OCI-LY7 (cell line): ENCODE data around the gene WNT1. TPM values are rescaled to one million over a fixed set of nuclear protein-coding genes. Genes with fewer than 3 reads are reported as not detected.

ENCODE experiments used
- BruUV-seq: library from RNA; stranded (reverse); fragments of 400-500 nt; replicated peaks from 2 replicates; lab custom pipeline; 2021; lab: Mats Ljungman, UMichigan
- CTCF ChIA-PET: fragments of 300-600 bp; sonication (Branson Sonifier 250); formaldehyde crosslinking; loops from one replicate; lab custom pipeline; 2022; ENCODE audit warnings: antibody characterized with exemption; ENCODE audit not compliant: unreplicated experiment; lab: Charles Lee
- POLR2A ChIA-PET: fragments of 300-600 bp; sonication (Branson Sonifier 250); formaldehyde crosslinking; loops from one replicate; lab custom pipeline; 2022; ENCODE audit warnings: antibody characterized with exemption; lab: Charles Lee
- DNase-seq: peaks from one replicate; pipeline ENCODE4 v3.0.0-alpha.2; 2015; ENCODE audit warnings: low spot score
- H2AFZ ChIP-seq: fragments of 200-600 bp; sonication (generic), shearing (Covaris generic); 2 replicates; pipeline ENCODE4 v1.6.1; 2014; ENCODE audit warnings: mild to moderate bottlenecking, antibody characterized with exemption, low read length, moderate library complexity
- H3K27ac ChIP-seq: fragments of 200-600 bp; sonication (generic); 2 replicates; pipeline ENCODE4 v1.5.1; 2014; ENCODE audit warnings: mixed run types, low read depth, mild to moderate bottlenecking, moderate library complexity, low read length, inconsistent platforms; ENCODE audit not compliant: poor library complexity, severe bottlenecking
- H3K36me3 ChIP-seq: fragments of 200-600 bp; sonication (generic); 2 replicates; pipeline ENCODE4 v1.6.1; 2014; ENCODE audit warnings: mild to moderate bottlenecking, antibody characterized with exemption, low read length, moderate library complexity, mixed read lengths; ENCODE audit not compliant: insufficient read depth
- H3K4me1 ChIP-seq: fragments of 200-600 bp; sonication (generic); 2 replicates; pipeline ENCODE4 v1.5.1; 2014; ENCODE audit warnings: mild to moderate bottlenecking, low read length; ENCODE audit not compliant: insufficient read depth, poor library complexity, severe bottlenecking
- H3K4me2 ChIP-seq: fragments of 200-600 bp; sonication (generic); 2 replicates; pipeline ENCODE4 v1.6.1; 2014; ENCODE audit warnings: mild to moderate bottlenecking, low read length
- H3K4me3 ChIP-seq: fragments of 200-600 bp; sonication (generic); 2 replicates; pipeline ENCODE4 v1.5.1; 2014; ENCODE audit warnings: mild to moderate bottlenecking, low read depth, low read length; ENCODE audit not compliant: poor library complexity, severe bottlenecking
- H3K79me2 ChIP-seq: fragments of 200-600 bp; sonication (generic); 2 replicates; pipeline ENCODE4 v1.6.1; 2016; ENCODE audit warnings: low read depth, mild to moderate bottlenecking, low read length, moderate library complexity, mixed read lengths; ENCODE audit not compliant: insufficient read depth
- H3K9me2 ChIP-seq: fragments of 200-600 bp; sonication (generic); 2 replicates; pipeline ENCODE4 v1.6.1; 2016; ENCODE audit warnings: mild to moderate bottlenecking, low read length, mixed read lengths; ENCODE audit not compliant: insufficient read depth
- H3K9me3 ChIP-seq: fragments of 200-600 bp; sonication (generic); 2 replicates; pipeline ENCODE4 v1.6.1; 2014; ENCODE audit warnings: mild to moderate bottlenecking, mixed run types, low read length, mixed read lengths
- H4K20me1 ChIP-seq: fragments of 200-600 bp; sonication (generic); 2 replicates; pipeline ENCODE4 v1.6.1; 2014; ENCODE audit warnings: mild to moderate bottlenecking, antibody characterized with exemption, low read length, moderate library complexity, mixed read lengths; ENCODE audit not compliant: insufficient read depth
- EZH2phosphoT487 ChIP-seq: fragments of 200-600 bp; sonication (generic); IDR thresholded peaks from 2 replicates; pipeline ENCODE4 v1.6.1; 2018; ENCODE audit warnings: low read depth, borderline replicate concordance, mild to moderate bottlenecking, mixed run types, antibody characterized with exemption, low read length, moderate library complexity, mixed read lengths
- intact Hi-C: fragments of 100-400 bp; cut with micrococcal nuclease; formaldehyde crosslinking; loops from one replicate; pipeline ENCODE4 v1.10.0; 2022; ENCODE audit not compliant: unreplicated experiment
- small RNA-seq: library from RNA; depleted of rRNA; stranded (forward); fragments of <200 nt; gene quantifications from one replicate; pipeline ENCODE3, GENCODE V24; 2014
- total RNA-seq, 2 experiments: library from RNA; depleted of rRNA in 1 of 2; stranded (reverse); fragments of >200 nt in 1 of 2; shearing (Covaris generic) in 1 of 2; gene quantifications; 2 replicates each; pipeline ENCODE4 v1.2.3, GENCODE V29; 2014 to 2022
- TF ChIP-seq, protein P1 (sequence below): fragments of 200-600 bp; sonication (generic); conservative IDR thresholded peaks from 2 replicates; pipeline ENCODE4 v1.5.1; 2014; ENCODE audit warnings: mild to moderate bottlenecking, antibody characterized with exemption, low read length, moderate library complexity, mixed read lengths

Gene WNT1
- total RNA-seq, 2 experiments from 2014 or later, result not detected

DNA sequence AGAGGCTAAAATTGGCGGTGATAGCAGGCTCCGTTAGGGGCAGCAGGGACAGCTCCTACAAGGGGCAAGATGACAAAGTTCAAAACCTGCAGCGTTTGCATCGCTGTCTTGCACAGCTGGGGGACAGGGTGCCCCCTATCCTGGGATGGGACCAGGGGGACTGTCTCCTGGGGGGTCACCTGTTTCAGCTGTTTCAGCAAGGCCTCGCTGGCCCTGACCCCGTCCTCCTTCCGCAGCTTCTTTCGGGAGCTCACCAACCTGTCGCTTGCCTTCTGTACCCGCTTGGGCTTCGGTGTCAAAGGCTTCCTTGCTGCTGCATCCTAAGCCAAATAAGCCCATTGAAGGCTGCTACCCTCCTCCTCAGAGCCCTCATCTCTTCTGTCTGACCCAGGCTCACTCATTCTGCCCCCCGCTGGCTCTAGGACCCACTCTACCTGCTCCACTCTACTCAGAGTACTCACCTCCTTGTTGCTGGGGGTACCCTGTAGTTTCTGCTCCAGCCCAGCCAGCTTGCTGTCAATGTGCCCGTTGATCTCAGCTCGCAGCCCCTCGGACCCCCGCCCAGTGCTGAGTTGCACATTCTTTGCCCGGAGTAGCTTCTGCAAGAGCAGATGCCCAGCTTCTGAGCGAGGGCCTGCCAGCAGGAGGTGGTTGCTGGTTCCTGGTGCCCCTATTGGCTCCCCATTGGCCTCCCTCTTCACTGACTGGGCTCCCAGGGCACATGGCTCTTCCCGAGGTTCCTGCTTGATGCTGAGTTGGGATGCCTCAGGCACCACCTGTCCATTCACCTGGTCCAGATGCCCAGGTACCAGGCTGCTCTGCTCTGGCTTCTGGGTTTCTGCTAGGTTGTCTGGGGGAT, 52.8 kb downstream of the WNT1 start:
- no peaks in the 10 kb centered on the region for H3K4me1 ChIP-seq
- intact Hi-C loops, result no loop called here
- no peaks in the 10 kb centered on the region for H4K20me1 ChIP-seq
- no peak for DNase-seq
- H3K79me2 ChIP-seq, result no peaks in the 10 kb centered on the region
- no peak overlapping the region for H3K27ac ChIP-seq
- H3K9me2 ChIP-seq, result no peaks in the 10 kb centered on the region
- CTCF ChIA-PET, result interaction anchor here (0.9 kb wide), 1 partner anchor 11 kb away, joined by 3 read pairs; no protein-coding TSS in a partner anchor
- no TSS peak for BruUV-seq
- POLR2A ChIA-PET, result interaction anchor here (1.5 kb wide), 1 partner anchor 11 kb away, joined by 5 read pairs; no protein-coding TSS in a partner anchor
- H3K36me3 ChIP-seq, result peaks cover 99% of the 10 kb centered on the region
- H3K9me3 ChIP-seq, result no peaks in the 10 kb centered on the region
- TF ChIP-seq, protein P1, sequence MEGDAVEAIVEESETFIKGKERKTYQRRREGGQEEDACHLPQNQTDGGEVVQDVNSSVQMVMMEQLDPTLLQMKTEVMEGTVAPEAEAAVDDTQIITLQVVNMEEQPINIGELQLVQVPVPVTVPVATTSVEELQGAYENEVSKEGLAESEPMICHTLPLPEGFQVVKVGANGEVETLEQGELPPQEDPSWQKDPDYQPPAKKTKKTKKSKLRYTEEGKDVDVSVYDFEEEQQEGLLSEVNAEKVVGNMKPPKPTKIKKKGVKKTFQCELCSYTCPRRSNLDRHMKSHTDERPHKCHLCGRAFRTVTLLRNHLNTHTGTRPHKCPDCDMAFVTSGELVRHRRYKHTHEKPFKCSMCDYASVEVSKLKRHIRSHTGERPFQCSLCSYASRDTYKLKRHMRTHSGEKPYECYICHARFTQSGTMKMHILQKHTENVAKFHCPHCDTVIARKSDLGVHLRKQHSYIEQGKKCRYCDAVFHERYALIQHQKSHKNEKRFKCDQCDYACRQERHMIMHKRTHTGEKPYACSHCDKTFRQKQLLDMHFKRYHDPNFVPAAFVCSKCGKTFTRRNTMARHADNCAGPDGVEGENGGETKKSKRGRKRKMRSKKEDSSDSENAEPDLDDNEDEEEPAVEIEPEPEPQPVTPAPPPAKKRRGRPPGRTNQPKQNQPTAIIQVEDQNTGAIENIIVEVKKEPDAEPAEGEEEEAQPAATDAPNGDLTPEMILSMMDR, result no peak
- no peak for TF ChIP-seq EZH2phosphoT487
- H3K4me3 ChIP-seq, result no peak overlapping the region
- H3K4me2 ChIP-seq, result no peak overlapping the region
- H2AFZ ChIP-seq, result no peak overlapping the region

DNA sequence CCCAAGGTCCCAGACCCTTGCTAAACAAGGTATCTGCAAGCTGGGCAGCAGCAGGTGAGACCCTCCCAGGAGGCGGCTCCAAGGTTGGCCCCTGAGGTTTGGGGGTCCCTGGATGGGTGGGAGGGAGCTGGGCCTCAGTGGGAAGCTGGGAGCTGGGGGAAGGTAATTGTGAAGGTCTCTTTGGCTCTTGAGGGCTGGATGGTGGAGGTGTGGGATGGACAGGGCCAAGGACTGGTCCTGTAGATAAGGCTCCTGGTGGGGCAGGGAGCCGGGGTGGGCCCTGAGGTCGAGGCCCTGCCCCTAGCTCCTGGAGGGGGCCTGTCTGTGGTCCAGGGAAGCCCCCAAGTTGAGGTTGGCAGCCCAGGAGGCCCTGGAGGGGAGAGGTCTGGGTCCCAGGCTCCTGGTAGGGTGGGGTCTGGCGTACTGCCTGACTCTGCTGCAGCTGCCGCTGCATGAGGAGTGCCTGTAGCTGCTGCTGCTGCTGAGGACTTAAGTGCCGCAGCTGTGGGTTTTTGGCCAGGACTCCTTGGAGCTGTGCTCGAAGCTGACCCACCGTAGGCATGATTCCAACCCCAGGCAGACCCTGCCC, 53.5 kb downstream of the WNT1 start:
- Histone ChIP-seq H3K36me3 (peaks cover 97% of the 10 kb centered on the region), H4K20me1 (no peaks in the 10 kb centered on the region), H3K4me2 (no peak overlapping the region), H3K9me3 (no peaks in the 10 kb centered on the region), H3K4me1 (no peaks in the 10 kb centered on the region), H2AFZ (no peak overlapping the region), H3K9me2 (no peaks in the 10 kb centered on the region), H3K4me3 (no peak overlapping the region), H3K79me2 (no peaks in the 10 kb centered on the region), H3K27ac (no peak overlapping the region)
- CTCF ChIA-PET, result interaction anchor here (0.9 kb wide), 1 partner anchor 11 kb away, joined by 3 read pairs; no protein-coding TSS in a partner anchor
- no peak for DNase-seq
- POLR2A ChIA-PET, result no interaction called here
- intact Hi-C loops, result no loop called here
- TF ChIP-seq, protein P1, result no peak
- TF ChIP-seq EZH2phosphoT487, result no peak
- no TSS peak for BruUV-seq

Small RNA genes within 50 kb of the gene (small RNA-seq; reads per million reads assigned to genes)
- gene RNU6-940P, result not detected

Other genes with a start within 250 kb of the WNT1 start
- gene ADCY6, start 189.2 kb upstream of the WNT1 start, total RNA-seq (2014; rRNA removed; shearing (Covaris generic)), result not detected in 2 replicates
- not detected in 2 replicates for gene ADCY6, start 189.2 kb upstream of the WNT1 start, total RNA-seq (2022)
- gene CACNB3, start 159.8 kb upstream of the WNT1 start, total RNA-seq (2014; rRNA removed; shearing (Covaris generic)), result 5.6 and 5.9 TPM in 2 replicates
- gene CACNB3, start 159.8 kb upstream of the WNT1 start, total RNA-seq (2022), result 20.6 and 23.0 TPM in 2 replicates
- 91.1 and 101 TPM in 2 replicates for gene DDX23, start 126.2 kb upstream of the WNT1 start, total RNA-seq (2014; rRNA removed; shearing (Covaris generic))
- gene DDX23, start 126.2 kb upstream of the WNT1 start, total RNA-seq (2022), result 103 and 119 TPM in 2 replicates
- gene RND1, start 112.5 kb upstream of the WNT1 start, total RNA-seq (2014; rRNA removed; shearing (Covaris generic)), result 6.5 and 7.3 TPM in 2 replicates
- gene RND1, start 112.5 kb upstream of the WNT1 start, total RNA-seq (2022), result 12.7 and 13.9 TPM in 2 replicates
- 18.7 TPM in 2 replicates for gene FKBP11, start 52.8 kb upstream of the WNT1 start, total RNA-seq (2014; rRNA removed; shearing (Covaris generic))
- gene FKBP11, start 52.8 kb upstream of the WNT1 start, total RNA-seq (2022), result 60.4 and 66.2 TPM in 2 replicates
- gene ARF3, start 20.8 kb upstream of the WNT1 start, total RNA-seq (2014; rRNA removed; shearing (Covaris generic)), result 41.2 and 42.9 TPM in 2 replicates
- 106 and 133 TPM in 2 replicates for gene ARF3, start 20.8 kb upstream of the WNT1 start, total RNA-seq (2022)
- not detected in 2 replicates for gene WNT10B, start 6.6 kb upstream of the WNT1 start, total RNA-seq (2014; rRNA removed; shearing (Covaris generic))
- not detected in 2 replicates for gene WNT10B, start 6.6 kb upstream of the WNT1 start, total RNA-seq (2022)
- gene DDN, start 21.1 kb downstream of the WNT1 start, total RNA-seq (2014; rRNA removed; shearing (Covaris generic)), result 0.13 and 0.23 TPM in 2 replicates
- 0.18 TPM in 1 of 2 replicates, not detected in the other for gene DDN, start 21.1 kb downstream of the WNT1 start, total RNA-seq (2022)
- 22.8 and 23.6 TPM in 2 replicates for gene PRKAG1, start 40.5 kb downstream of the WNT1 start, total RNA-seq (2014; rRNA removed; shearing (Covaris generic))
- 41.5 and 45.9 TPM in 2 replicates for gene PRKAG1, start 40.5 kb downstream of the WNT1 start, total RNA-seq (2022)
- gene KMT2D, start 82.5 kb downstream of the WNT1 start, total RNA-seq (2014; rRNA removed; shearing (Covaris generic)), result 41.8 and 43.2 TPM in 2 replicates
- gene KMT2D, start 82.5 kb downstream of the WNT1 start, total RNA-seq (2022), result 122 and 129 TPM in 2 replicates
- 3.0 and 3.7 TPM in 2 replicates for gene RHEBL1, start 91.7 kb downstream of the WNT1 start, total RNA-seq (2014; rRNA removed; shearing (Covaris generic))
- gene RHEBL1, start 91.7 kb downstream of the WNT1 start, total RNA-seq (2022), result 3.1 and 3.4 TPM in 2 replicates
- 0.06 TPM in 1 of 2 replicates, not detected in the other for gene DHH, start 116.5 kb downstream of the WNT1 start, total RNA-seq (2014; rRNA removed; shearing (Covaris generic))
- 0.17 and 0.31 TPM in 2 replicates for gene DHH, start 116.5 kb downstream of the WNT1 start, total RNA-seq (2022)
- 26.8 and 37.2 TPM in 2 replicates for gene LMBR1L, start 132.5 kb downstream of the WNT1 start, total RNA-seq (2014; rRNA removed; shearing (Covaris generic))
- 43.6 and 48.1 TPM in 2 replicates for gene LMBR1L, start 132.5 kb downstream of the WNT1 start, total RNA-seq (2022)
- gene TUBA1B, start 153.1 kb downstream of the WNT1 start, total RNA-seq (2014; rRNA removed; shearing (Covaris generic)), result 3,393 and 3,539 TPM in 2 replicates
- 2,079 and 2,137 TPM in 2 replicates for gene TUBA1B, start 153.1 kb downstream of the WNT1 start, total RNA-seq (2022)
- 189 and 214 TPM in 2 replicates for gene TUBA1A, start 210.8 kb downstream of the WNT1 start, total RNA-seq (2014; rRNA removed; shearing (Covaris generic))
- gene TUBA1A, start 210.8 kb downstream of the WNT1 start, total RNA-seq (2022), result 136 and 159 TPM in 2 replicates